MM.1S (cell line): ENCODE results near the gene RTP1.
"Not testable (repeated sequence)": the region's sequence is repeated elsewhere in the genome, so short reads cannot be mapped to it uniquely, and the experiment has no call there.

Source experiments
- DNase-seq: peaks from one replicate; pipeline ENCODE4 v3.0.0-alpha.2; 2015
- H2AFZ ChIP-seq: fragments of 300-600 bp; sonication (generic); 2 replicates; pipeline ENCODE4 v1.6.0; 2016; ENCODE audit warnings: antibody characterized with exemption, low read length
- H3F3A ChIP-seq: fragments of 300-600 bp; sonication (generic); 2 replicates; pipeline ENCODE4 v1.6.1; 2016; ENCODE audit warnings: mild to moderate bottlenecking, antibody characterized with exemption, low read length, moderate library complexity, mixed read lengths; ENCODE audit not compliant: insufficient read depth
- H3K27ac ChIP-seq: fragments of 300-600 bp; sonication (generic); 2 replicates; pipeline ENCODE4 v1.5.1; 2016; ENCODE audit warnings: mild to moderate bottlenecking, low read length
- H3K27me3 ChIP-seq: fragments of 300-600 bp; sonication (generic); replicated peaks from 2 replicates; pipeline ENCODE4 v1.6.0; 2016; ENCODE audit warnings: low read length; ENCODE audit not compliant: insufficient read depth
- H3K36me3 ChIP-seq: fragments of 300-600 bp; sonication (generic); replicated peaks from 2 replicates; pipeline ENCODE4 v1.6.1; 2016; ENCODE audit warnings: mild to moderate bottlenecking, low read length, mixed read lengths; ENCODE audit not compliant: insufficient read depth
- H3K4me1 ChIP-seq: fragments of 300-600 bp; sonication (generic); 2 replicates; pipeline ENCODE4 v1.6.1; 2016; ENCODE audit warnings: low read length, mixed read lengths
- H3K4me2 ChIP-seq: fragments of 300-600 bp; sonication (generic); 2 replicates; pipeline ENCODE4 v1.6.0; 2016; ENCODE audit warnings: low read depth, low read length
- H3K4me3 ChIP-seq: fragments of 300-600 bp; sonication (generic); 2 replicates; pipeline ENCODE4 v1.5.1; 2016; ENCODE audit warnings: low read length, mixed read lengths
- H3K79me2 ChIP-seq: fragments of 300-600 bp; sonication (generic); 2 replicates; pipeline ENCODE4 v1.6.1; 2016; ENCODE audit warnings: mixed run types, low read length, mixed read lengths
- H3K9ac ChIP-seq: fragments of 300-600 bp; sonication (generic); 2 replicates; pipeline ENCODE4 v1.6.1; 2016; ENCODE audit warnings: low read length, mixed read lengths
- H3K9me2 ChIP-seq: fragments of 300-600 bp; sonication (generic); replicated peaks from 2 replicates; pipeline ENCODE4 v1.6.1; 2016; ENCODE audit warnings: mild to moderate bottlenecking, low read length, mixed read lengths; ENCODE audit not compliant: insufficient read depth
- H3K9me3 ChIP-seq: fragments of 300-600 bp; sonication (generic); replicated peaks from 2 replicates; pipeline ENCODE4 v1.6.1; 2016; ENCODE audit warnings: mild to moderate bottlenecking, low read length, mixed read lengths; ENCODE audit not compliant: insufficient read depth
- H4K20me1 ChIP-seq: fragments of 300-600 bp; sonication (generic); 2 replicates; pipeline ENCODE4 v1.6.1; 2016; ENCODE audit warnings: mild to moderate bottlenecking, low read length, moderate library complexity, mixed read lengths; ENCODE audit not compliant: insufficient read depth
- EZH2 ChIP-seq: fragments of 300-600 bp; sonication (generic); optimal IDR thresholded peaks from 2 replicates; pipeline ENCODE3; 2017; ENCODE audit warnings: low read depth, mild to moderate bottlenecking, antibody characterized with exemption, low read length, mixed read lengths
- EZH2phosphoT487 ChIP-seq: fragments of 300-600 bp; sonication (generic); IDR thresholded peaks from 2 replicates; pipeline ENCODE4 v1.6.1; 2018; ENCODE audit warnings: antibody characterized with exemption, low read length
- TF ChIP-seq, protein P1 (sequence below): fragments of 300-600 bp; sonication (generic); IDR thresholded peaks from 2 replicates; pipeline ENCODE4 v1.5.1; 2016; ENCODE audit warnings: antibody characterized with exemption, low read length, mixed read lengths

The RTP1 gene

DNA sequence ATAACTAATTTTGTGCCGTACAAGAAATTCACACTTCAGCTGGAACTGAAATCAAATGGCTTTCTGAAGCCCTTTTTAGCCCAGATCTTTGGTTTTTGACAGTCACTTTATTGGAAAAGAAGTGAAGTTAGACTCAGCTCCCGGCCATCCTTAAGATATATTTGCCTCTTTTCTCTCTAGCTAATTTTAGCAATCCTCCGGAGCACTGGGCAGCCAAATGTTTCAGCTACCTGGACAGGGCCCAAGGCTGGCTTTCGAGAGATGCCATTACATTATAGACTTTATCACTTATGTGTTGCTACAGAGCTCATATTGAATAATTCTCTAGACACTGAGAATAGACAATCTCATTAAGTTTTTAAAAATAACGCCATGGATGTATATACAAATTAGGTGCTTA, 29.5 kb upstream of the RTP1 start:
- no peaks in the 10 kb centered on the region for H3K79me2 ChIP-seq
- no peak overlapping the region for H3K27ac ChIP-seq
- H3K4me2 ChIP-seq: no peak overlapping the region
- no peak overlapping the region for H3K4me3 ChIP-seq
- no peak overlapping the region for H2AFZ ChIP-seq
- TF ChIP-seq EZH2: no peak
- TF ChIP-seq, protein P1, sequence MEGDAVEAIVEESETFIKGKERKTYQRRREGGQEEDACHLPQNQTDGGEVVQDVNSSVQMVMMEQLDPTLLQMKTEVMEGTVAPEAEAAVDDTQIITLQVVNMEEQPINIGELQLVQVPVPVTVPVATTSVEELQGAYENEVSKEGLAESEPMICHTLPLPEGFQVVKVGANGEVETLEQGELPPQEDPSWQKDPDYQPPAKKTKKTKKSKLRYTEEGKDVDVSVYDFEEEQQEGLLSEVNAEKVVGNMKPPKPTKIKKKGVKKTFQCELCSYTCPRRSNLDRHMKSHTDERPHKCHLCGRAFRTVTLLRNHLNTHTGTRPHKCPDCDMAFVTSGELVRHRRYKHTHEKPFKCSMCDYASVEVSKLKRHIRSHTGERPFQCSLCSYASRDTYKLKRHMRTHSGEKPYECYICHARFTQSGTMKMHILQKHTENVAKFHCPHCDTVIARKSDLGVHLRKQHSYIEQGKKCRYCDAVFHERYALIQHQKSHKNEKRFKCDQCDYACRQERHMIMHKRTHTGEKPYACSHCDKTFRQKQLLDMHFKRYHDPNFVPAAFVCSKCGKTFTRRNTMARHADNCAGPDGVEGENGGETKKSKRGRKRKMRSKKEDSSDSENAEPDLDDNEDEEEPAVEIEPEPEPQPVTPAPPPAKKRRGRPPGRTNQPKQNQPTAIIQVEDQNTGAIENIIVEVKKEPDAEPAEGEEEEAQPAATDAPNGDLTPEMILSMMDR: no peak
- TF ChIP-seq EZH2phosphoT487: no peak
- no peaks in the 10 kb centered on the region for H3K36me3 ChIP-seq
- no peaks in the 10 kb centered on the region for H3K27me3 ChIP-seq
- H3K9me3 ChIP-seq: no peaks in the 10 kb centered on the region
- peaks cover 6% of the 10 kb centered on the region; the same call in 1 of the 2 replicates for H3K4me1 ChIP-seq
- no peak for DNase-seq
- no peak overlapping the region for H3K9ac ChIP-seq
- H3F3A ChIP-seq: no peaks in the 10 kb centered on the region
- H3K9me2 ChIP-seq: no peaks in the 10 kb centered on the region
- no peaks in the 10 kb centered on the region for H4K20me1 ChIP-seq

DNA sequence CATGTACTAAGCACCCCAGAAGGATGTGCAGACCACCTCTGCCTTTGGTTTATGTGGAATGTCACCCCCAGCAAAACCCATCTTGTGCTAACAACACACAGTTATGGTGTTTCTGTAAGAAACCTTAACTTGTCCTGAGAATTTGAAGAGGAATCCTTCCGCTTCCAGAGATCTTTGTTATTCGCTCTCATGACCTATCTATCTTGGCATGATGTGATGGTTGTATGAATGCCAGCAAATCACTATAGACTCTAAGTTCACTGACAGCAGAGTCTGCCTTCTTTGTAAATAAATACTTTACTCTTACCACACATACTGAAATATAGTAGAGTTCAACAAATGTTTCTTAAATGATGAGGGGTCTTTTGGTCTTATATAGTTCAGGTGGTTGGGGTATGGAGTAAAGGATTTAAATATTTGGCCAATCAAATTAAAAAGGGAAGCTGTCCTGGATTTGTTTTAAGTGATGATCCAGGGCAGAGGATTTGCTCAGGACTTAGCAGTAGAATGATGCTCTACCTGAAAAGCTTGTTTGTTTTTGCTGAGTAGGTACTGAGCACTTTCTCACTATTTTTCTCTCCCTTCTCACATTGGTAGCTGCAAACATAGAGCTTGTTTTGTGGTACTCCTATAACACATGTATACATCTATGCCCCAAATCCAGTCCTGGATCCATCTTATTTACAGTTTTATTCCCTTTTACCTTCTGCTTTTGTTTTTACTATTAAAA, 27.9 kb upstream of the RTP1 start:
- no peak overlapping the region for H3K9ac ChIP-seq
- H3K4me1 ChIP-seq: peaks cover 6% of the 10 kb centered on the region; the same call in 1 of the 2 replicates
- H3K27me3 ChIP-seq: no peaks in the 10 kb centered on the region
- no peak overlapping the region for H3K4me2 ChIP-seq
- no peak overlapping the region for H3K27ac ChIP-seq
- no peak overlapping the region for H2AFZ ChIP-seq
- H3K36me3 ChIP-seq: no peaks in the 10 kb centered on the region
- H3F3A ChIP-seq: no peaks in the 10 kb centered on the region
- DNase-seq: no peak
- no peak for TF ChIP-seq EZH2phosphoT487
- TF ChIP-seq EZH2: no peak
- TF ChIP-seq, protein P1: no peak
- H3K9me3 ChIP-seq: no peaks in the 10 kb centered on the region
- H3K9me2 ChIP-seq: no peaks in the 10 kb centered on the region
- no peak overlapping the region for H3K4me3 ChIP-seq
- no peaks in the 10 kb centered on the region for H3K79me2 ChIP-seq
- H4K20me1 ChIP-seq: no peaks in the 10 kb centered on the region

DNA sequence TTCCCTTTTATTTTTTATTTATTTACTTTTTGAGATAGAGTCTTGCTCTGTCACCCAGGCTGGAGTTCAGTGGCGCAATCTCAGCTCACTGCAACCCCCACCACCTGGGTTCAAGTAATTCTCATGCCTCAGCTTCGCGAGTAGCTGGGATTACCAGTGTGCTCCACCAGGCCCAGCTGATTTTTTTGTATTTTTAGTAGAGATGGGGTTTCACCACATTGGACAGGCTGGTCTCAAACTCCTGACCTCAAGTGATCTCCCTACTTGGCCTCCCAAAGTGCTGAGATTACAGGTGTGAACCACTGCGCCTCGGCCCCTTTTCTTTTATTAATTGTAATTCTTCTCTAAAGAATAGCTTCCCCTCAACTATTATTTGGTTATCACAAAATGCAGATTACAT, 26.4 kb upstream of the RTP1 start:
- not testable (repeated sequence) for DNase-seq

DNA sequence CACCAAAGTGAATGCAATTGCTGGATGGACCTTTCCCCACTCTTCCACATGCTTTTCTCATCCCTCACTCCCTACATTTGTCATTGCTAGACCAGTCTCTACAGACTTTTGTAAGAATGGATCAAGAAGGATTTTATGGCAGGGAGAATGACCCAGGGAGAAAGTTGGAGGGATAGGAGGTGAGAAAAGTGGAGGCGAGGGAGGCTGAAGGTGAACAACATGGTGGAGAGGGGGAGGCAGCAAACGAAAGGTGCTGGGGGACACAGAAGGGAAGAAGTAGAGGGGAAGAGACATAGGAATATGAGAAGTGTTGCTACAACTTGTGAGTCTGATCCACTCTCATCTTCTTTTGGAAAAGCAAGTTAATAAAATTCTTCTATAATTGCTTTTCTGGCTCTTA, 24.4 kb upstream of the RTP1 start:
- H3K4me1 ChIP-seq: no peaks in the 10 kb centered on the region
- DNase-seq: no peak
- no peak for TF ChIP-seq EZH2phosphoT487
- TF ChIP-seq EZH2: no peak
- TF ChIP-seq, protein P1: no peak
- H3F3A ChIP-seq: no peaks in the 10 kb centered on the region
- no peak overlapping the region for H3K9ac ChIP-seq
- no peaks in the 10 kb centered on the region for H3K9me2 ChIP-seq
- H3K27ac ChIP-seq: no peak overlapping the region
- no peak overlapping the region for H3K4me3 ChIP-seq
- H3K27me3 ChIP-seq: no peaks in the 10 kb centered on the region
- H3K4me2 ChIP-seq: no peak overlapping the region
- H3K36me3 ChIP-seq: no peaks in the 10 kb centered on the region
- H2AFZ ChIP-seq: no peak overlapping the region
- no peaks in the 10 kb centered on the region for H3K79me2 ChIP-seq
- no peaks in the 10 kb centered on the region for H4K20me1 ChIP-seq
- no peaks in the 10 kb centered on the region for H3K9me3 ChIP-seq

More for the DNA sequence above, 26.4 kb upstream of the RTP1 start:
- not testable (repeated sequence) for H3K4me1 ChIP-seq, H3K4me3 ChIP-seq, H3K9ac ChIP-seq, H3K27ac ChIP-seq, H3K27me3 ChIP-seq, H3K79me2 ChIP-seq, H3K36me3 ChIP-seq, H3K9me3 ChIP-seq, H2AFZ ChIP-seq, H3K9me2 ChIP-seq, H3K4me2 ChIP-seq, H4K20me1 ChIP-seq, H3F3A ChIP-seq
